Stimulated activated naive B cell treated with anti-CD40 and anti-IgM and Interleukin-4, amounts not matched to agents 10 μg/mL and 1 μg/mL and 100 μg/mL, for 72 hours (primary cell): Measurements from ENCODE around the gene THOP1.
"Not testable (repeated sequence)": the region's sequence is repeated elsewhere in the genome, so short reads cannot be mapped to it uniquely, and the experiment has no call there.

Source experiments
- ATAC-seq, 2 donors: fragments of 150-1000 bp; cut with Tn5 transposase; replicated peaks; 2 replicates each; pipeline ENCODE4 v1.10.0; 2021; ENCODE audit warnings: moderate library complexity in 1 of 2
- DNase-seq: peaks from one replicate; pipeline ENCODE4 v3.0.0; 2021
- H3K27ac Mint-ChIP-seq: one replicate; pipeline ENCODE4 v1.8.0; 2022; ENCODE audit warnings: mild to moderate bottlenecking, mixed read lengths
- H3K27me3 Mint-ChIP-seq, 2 donors: one replicate each; pipeline ENCODE4 v1.8.0; 2022; ENCODE audit warnings: mixed read lengths in 2 of 2
- H3K36me3 Mint-ChIP-seq, 2 donors: one replicate each; pipeline ENCODE4 v1.8.0; 2022; ENCODE audit warnings: mixed read lengths in 2 of 2, mild to moderate bottlenecking in 1 of 2
- H3K4me1 Mint-ChIP-seq, 2 donors: one replicate each; pipeline ENCODE4 v1.8.0; 2022; ENCODE audit warnings: mixed read lengths in 2 of 2, mild to moderate bottlenecking in 1 of 2
- H3K4me3 Mint-ChIP-seq, 2 donors: one replicate each; pipeline ENCODE4 v1.8.0; 2022; ENCODE audit warnings: mild to moderate bottlenecking in 2 of 2, mixed read lengths in 2 of 2, moderate library complexity in 1 of 2
- H3K9me3 Mint-ChIP-seq, 2 donors: one replicate each; pipeline ENCODE4 v1.8.0; 2022; ENCODE audit warnings: mixed read lengths in 2 of 2, mild to moderate bottlenecking in 1 of 2

Gene THOP1

GRCh38 chr19:2809387-2810140 is 24.3 kb downstream of the THOP1 start:
- Mint-ChIP-seq H3K4me3 (no peak overlapping the region), H3K27ac (peak overlapping the region; percentile 42), H3K27me3 (no peaks in the 10 kb centered on the region), H3K4me1 (no peaks in the 10 kb centered on the region), H3K36me3 (peaks cover 46 to 48% of the 10 kb centered on the region in 2 donors), H3K9me3 (no peaks in the 10 kb centered on the region)
- DNase-seq = no peak
- ATAC-seq = no peak

GRCh38 chr19:2810141-2811091 is 25.1 kb downstream of the THOP1 start:
- Mint-ChIP-seq H3K36me3 (peaks cover 39 to 42% of the 10 kb centered on the region in 2 donors), H3K27ac (no peak overlapping the region), H3K27me3 (no peaks in the 10 kb centered on the region), H3K9me3 (no peaks in the 10 kb centered on the region), H3K4me3 (no peak overlapping the region), H3K4me1 (no peaks in the 10 kb centered on the region)
- ATAC-seq (no peak), DNase-seq (no peak)

GRCh38 chr19:2811221-2811722 is 26.0 kb downstream of the THOP1 start:
- no peaks in the 10 kb centered on the region for H3K27me3 Mint-ChIP-seq
- no peak overlapping the region for H3K27ac Mint-ChIP-seq
- no peaks in the 10 kb centered on the region for H3K9me3 Mint-ChIP-seq
- H3K4me3 Mint-ChIP-seq = no peak overlapping the region
- DNase-seq = no peak
- no peaks in the 10 kb centered on the region for H3K4me1 Mint-ChIP-seq
- no peak for ATAC-seq
- peaks cover 39 to 46% of the 10 kb centered on the region in 2 donors for H3K36me3 Mint-ChIP-seq

GRCh38 chr19:2811735-2812413 is 26.6 kb downstream of the THOP1 start:
- Mint-ChIP-seq H3K27me3 (no peaks in the 10 kb centered on the region), H3K4me1 (no peaks in the 10 kb centered on the region), H3K9me3 (no peaks in the 10 kb centered on the region), H3K27ac (no peak overlapping the region), H3K36me3 (peaks cover 33 to 41% of the 10 kb centered on the region in 2 donors), H3K4me3 (no peak overlapping the region)
- DNase-seq (no peak), ATAC-seq (no peak)

- no peak for ATAC-seq
- peaks cover 37 to 46% of the 10 kb centered on the region in 2 donors for H3K36me3 Mint-ChIP-seq
- DNase-seq = no peak
- peaks cover 4 to 5% of the 10 kb centered on the region in 2 donors for H3K9me3 Mint-ChIP-seq
- H3K4me1 Mint-ChIP-seq = peaks cover 4 to 6% of the 10 kb centered on the region in 2 donors
- H3K27ac Mint-ChIP-seq = no peak overlapping the region
- no peak overlapping the region for H3K4me3 Mint-ChIP-seq
- H3K27me3 Mint-ChIP-seq = no peaks in the 10 kb centered on the region
Measured at GRCh38 chr19:2812414-2813234, 27.3 kb downstream of the THOP1 start.

GRCh38 chr19:2813235-2814160 is 28.2 kb downstream of the THOP1 start:
- DNase-seq (no peak), ATAC-seq (no peak)
- Mint-ChIP-seq H3K4me1 (peaks cover 6 to 7% of the 10 kb centered on the region in 2 donors), H3K27me3 (no peaks in the 10 kb centered on the region), H3K9me3 (peaks cover 4 to 5% of the 10 kb centered on the region in 2 donors), H3K27ac (no peak overlapping the region), H3K4me3 (no peak overlapping the region), H3K36me3 (peaks cover 37 to 41% of the 10 kb centered on the region in 2 donors)

GRCh38 chr19:2814426-2814825 is 29.1 kb downstream of the THOP1 start:
- no peak overlapping the region for H3K27ac Mint-ChIP-seq
- DNase-seq (no peak), ATAC-seq (no peak)
- H3K9me3 Mint-ChIP-seq = peaks cover 4 to 5% of the 10 kb centered on the region in 2 donors
- H3K27me3 Mint-ChIP-seq = no peaks in the 10 kb centered on the region
- peaks cover 7 to 11% of the 10 kb centered on the region in 2 donors for H3K4me1 Mint-ChIP-seq
- no peak overlapping the region for H3K4me3 Mint-ChIP-seq
- H3K36me3 Mint-ChIP-seq = peaks cover 29 to 31% of the 10 kb centered on the region in 2 donors

GRCh38 chr19:2815191-2815614 is 29.9 kb downstream of the THOP1 start:
- ATAC-seq (no peak), DNase-seq (no peak)
- H3K9me3 Mint-ChIP-seq = peaks cover 4 to 5% of the 10 kb centered on the region in 2 donors
- H3K27me3 Mint-ChIP-seq = no peaks in the 10 kb centered on the region
- H3K36me3 Mint-ChIP-seq = peaks cover 25 to 27% of the 10 kb centered on the region in 2 donors
- peaks cover 8 to 11% of the 10 kb centered on the region in 2 donors for H3K4me1 Mint-ChIP-seq
- no peak overlapping the region for H3K4me3 Mint-ChIP-seq
- H3K27ac Mint-ChIP-seq = peak overlapping the region; percentile 43

GRCh38 chr19:2815923-2816322 is 30.6 kb downstream of the THOP1 start:
- DNase-seq = no peak
- Mint-ChIP-seq H3K27me3 (no peaks in the 10 kb centered on the region), H3K9me3 (peaks cover 4 to 5% of the 10 kb centered on the region in 2 donors), H3K4me1 (peaks cover 9 to 11% of the 10 kb centered on the region in 2 donors), H3K4me3 (no peak overlapping the region), H3K36me3 (peaks cover 22 to 27% of the 10 kb centered on the region in 2 donors), H3K27ac (no peak overlapping the region)
- no peak for ATAC-seq

- ATAC-seq (no peak), DNase-seq (no peak)
- peaks cover 4 to 5% of the 10 kb centered on the region in 2 donors for H3K9me3 Mint-ChIP-seq
- peaks cover 10 to 17% of the 10 kb centered on the region in 2 donors for H3K4me1 Mint-ChIP-seq
- H3K27ac Mint-ChIP-seq = no peak overlapping the region
- no peaks in the 10 kb centered on the region for H3K27me3 Mint-ChIP-seq
- peaks cover 17 to 23% of the 10 kb centered on the region in 2 donors for H3K36me3 Mint-ChIP-seq
- no peak overlapping the region for H3K4me3 Mint-ChIP-seq
Measured at GRCh38 chr19:2816641-2817040, 31.3 kb downstream of the THOP1 start.

- not testable (repeated sequence) for DNase-seq, H3K27me3 Mint-ChIP-seq, H3K4me3 Mint-ChIP-seq, H3K9me3 Mint-ChIP-seq, ATAC-seq
- peaks cover 17 to 23% of the 10 kb centered on the region in 2 donors for H3K36me3 Mint-ChIP-seq
- H3K27ac Mint-ChIP-seq = peak overlapping the region; percentile 43
- peaks cover 10 to 20% of the 10 kb centered on the region in 2 donors for H3K4me1 Mint-ChIP-seq
Measured at GRCh38 chr19:2817237-2817829, 32.0 kb downstream of the THOP1 start.

GRCh38 chr19:2819540-2820111 is 34.3 kb downstream of the THOP1 start, which contains the start of gene ZNF554:
TSS of gene ZNF554 (plus strand) at chr19:2819868. CDS start at chr19:2820072, 204 bp downstream.
- DNase-seq (peak; percentile 94), ATAC-seq (peak; percentile 95 to 96)
- H3K4me1 Mint-ChIP-seq = peaks cover 10 to 20% of the 10 kb centered on the region in 2 donors
- H3K27ac Mint-ChIP-seq = peak within 1 kb of the TSS; percentile 86
- H3K9me3 Mint-ChIP-seq = peaks cover 4 to 5% of the 10 kb centered on the region in 2 donors
- H3K4me3 Mint-ChIP-seq = peak within 1 kb of the TSS; percentile 90 to 95
- H3K27me3 Mint-ChIP-seq = no peaks in the 10 kb centered on the region
- peaks cover 15% of the 10 kb centered on the region in 2 donors for H3K36me3 Mint-ChIP-seq
